HG02798 (cell line): Measurements from ENCODE around the gene DIRAS1.

Source experiments
- ATAC-seq: cut with Tn5 transposase; IDR thresholded peaks from one replicate; pipeline ENCODE4 v1.9.1; 2021; ENCODE audit warnings: mild to moderate bottlenecking; ENCODE audit not compliant: unreplicated experiment, poor library complexity

Gene DIRAS1

DNA sequence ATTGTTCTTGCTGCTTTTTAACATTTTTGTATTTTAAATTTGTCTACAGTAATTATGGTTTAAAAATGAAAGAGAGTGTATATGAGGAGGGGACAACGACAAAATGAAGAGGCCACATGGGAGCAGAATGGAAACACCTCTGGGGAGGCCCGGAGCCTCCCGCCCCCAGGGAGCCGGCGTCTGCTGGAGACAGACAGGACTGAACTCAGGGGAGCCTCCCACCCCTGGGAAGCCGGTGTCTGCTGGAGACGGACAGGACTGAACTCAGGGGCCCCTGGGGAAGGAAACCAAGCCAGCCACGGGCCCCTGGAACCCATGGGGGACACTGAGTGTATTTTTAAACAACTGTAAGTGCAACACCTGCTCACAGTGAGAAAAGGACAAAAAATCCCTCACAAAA is 35.3 kb upstream of the DIRAS1 start:
- ATAC-seq, result no peak

GRCh38 chr19:2755811-2756210 is 34.6 kb upstream of the DIRAS1 start:
- no peak for ATAC-seq

- no peak for ATAC-seq
Observed at GRCh38 chr19:2755448-2755705, 34.2 kb upstream of the DIRAS1 start.

GRCh38 chr19:2754659-2755447 is 33.7 kb upstream of the DIRAS1 start:
- ATAC-seq, result no peak

DNA sequence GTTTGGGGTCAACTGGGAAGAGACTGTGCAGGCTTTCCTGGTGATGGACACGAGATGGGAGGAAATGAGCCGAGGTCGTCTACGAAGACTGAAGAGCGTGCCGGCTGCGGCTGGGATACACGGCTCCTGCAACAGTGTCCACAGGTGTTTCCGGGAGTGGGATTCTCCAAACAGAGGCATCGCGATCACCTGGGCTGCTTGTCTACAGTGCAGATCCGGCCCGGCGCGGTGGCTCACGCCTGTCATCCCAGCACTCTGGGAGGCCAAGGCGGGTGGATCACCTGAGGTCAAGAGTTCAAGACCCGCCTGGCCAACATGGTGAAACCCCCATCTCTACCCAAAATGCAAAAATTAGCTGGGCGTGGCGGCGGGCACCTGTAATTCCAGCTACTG is 30.3 kb upstream of the DIRAS1 start:
- no peak for ATAC-seq

DNA sequence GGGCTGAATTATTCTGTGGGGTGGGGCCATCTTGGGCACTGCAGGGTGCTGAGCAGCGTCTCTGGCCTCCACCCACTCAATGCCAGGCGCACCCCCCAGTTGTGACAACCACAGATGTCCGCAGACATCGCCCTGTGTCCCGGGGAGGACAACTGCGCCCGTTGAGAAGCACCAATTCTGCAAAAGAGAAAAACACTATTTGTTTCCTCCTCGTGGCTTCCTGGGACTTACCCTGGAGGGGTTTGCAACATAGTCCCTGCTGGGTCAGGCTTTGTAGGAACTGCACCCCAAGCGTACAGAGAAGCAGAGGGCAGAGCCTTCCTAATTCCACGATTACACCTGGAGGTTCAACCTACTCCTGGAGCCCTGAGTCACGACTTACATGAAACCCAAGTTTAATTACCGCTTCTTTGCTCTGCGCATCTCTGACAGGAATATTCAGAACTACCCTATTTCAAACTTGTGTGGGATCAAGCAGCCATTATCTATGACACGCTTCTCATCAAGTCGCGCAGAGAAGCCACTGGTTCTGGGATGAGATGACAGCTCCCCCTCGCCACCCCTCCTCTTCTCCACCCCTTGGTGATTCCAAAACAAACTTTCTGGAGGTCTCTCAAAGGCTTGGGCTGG is 29.8 kb upstream of the DIRAS1 start:
- no peak for ATAC-seq

- ATAC-seq, result peak; percentile 41
Observed at GRCh38 chr19:2747349-2747748, 26.2 kb upstream of the DIRAS1 start.

- no peak for ATAC-seq
Observed at GRCh38 chr19:2744113-2744512, 22.9 kb upstream of the DIRAS1 start.

GRCh38 chr19:2743099-2743498 is 21.9 kb upstream of the DIRAS1 start:
- ATAC-seq, result no peak

GRCh38 chr19:2740314-2740656 is 19.1 kb upstream of the DIRAS1 start:
- ATAC-seq, result no peak

- peak; percentile 97 for ATAC-seq
Observed at GRCh38 chr19:2739602-2740313, 18.6 kb upstream of the DIRAS1 start, which contains the start of gene SLC39A3. SLC39A3 (minus strand) TSS chr19:2740017; CDS start chr19:2737257, 2,760 bp downstream.

DNA sequence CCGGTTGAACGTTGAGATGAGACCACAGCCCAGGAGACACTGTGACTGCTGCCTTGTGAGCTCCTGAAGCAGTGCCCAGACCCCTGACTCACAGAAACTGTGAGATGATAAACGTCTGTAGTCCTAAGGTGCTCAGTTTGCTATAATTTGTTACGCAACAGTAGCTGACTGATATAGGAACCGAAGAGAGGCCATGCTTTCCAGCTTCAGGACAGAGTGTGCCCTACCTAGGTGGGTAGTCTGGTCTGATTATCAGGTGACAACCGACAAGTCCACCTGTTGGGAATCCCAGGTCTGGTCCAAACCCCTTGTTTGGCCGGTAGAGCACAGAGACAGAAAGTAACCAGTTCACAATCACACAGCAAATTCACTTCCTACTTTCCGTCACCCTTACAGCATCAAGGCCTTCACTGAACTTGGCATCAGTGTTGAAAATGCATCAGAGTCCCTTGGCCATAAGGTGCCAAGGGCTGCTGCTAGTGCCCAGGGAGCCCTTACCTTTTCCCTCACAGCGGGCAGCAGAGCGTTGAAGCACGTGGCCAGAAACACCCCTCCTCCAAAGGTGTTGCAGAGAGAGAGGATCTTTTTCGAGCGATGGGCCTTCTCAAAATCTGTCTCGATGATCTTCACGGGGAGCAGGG is 15.5 kb upstream of the DIRAS1 start:
- no peak for ATAC-seq

- ATAC-seq, result no peak
Observed at GRCh38 chr19:2735374-2735773, 14.2 kb upstream of the DIRAS1 start.

GRCh38 chr19:2734589-2735288 is 13.6 kb upstream of the DIRAS1 start:
- ATAC-seq, result no peak

- no peak for ATAC-seq
Observed at GRCh38 chr19:2733930-2734588, 12.9 kb upstream of the DIRAS1 start.

GRCh38 chr19:2732883-2733282 is 11.7 kb upstream of the DIRAS1 start:
- no peak for ATAC-seq

DNA sequence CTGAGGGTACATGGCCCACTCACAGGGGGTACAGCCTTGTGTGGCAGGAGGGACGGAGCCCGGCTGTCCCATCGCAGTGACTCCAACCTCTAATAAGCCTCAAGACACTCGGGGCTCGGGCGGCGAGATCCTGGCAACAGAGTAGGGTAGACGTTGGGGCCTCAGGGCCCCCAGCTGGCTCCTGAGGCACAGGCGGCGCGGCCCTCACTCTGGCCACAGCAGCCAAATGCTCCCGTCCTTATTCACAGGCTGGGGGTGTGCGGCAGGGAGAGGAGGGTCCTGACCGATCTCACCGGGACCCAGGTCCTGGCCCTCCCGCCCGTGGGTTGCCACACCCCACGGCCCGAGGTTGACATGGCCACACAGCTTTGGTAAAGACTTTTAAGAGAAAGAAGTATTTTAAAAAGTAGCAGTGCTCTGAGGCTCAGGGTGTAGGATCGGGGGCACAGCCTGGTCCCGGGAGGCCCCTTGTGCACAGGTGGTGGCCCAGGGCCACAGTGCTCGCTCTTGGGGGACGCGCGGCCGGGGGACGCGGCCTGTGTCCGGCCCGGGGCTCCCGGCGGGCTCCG is 11.1 kb upstream of the DIRAS1 start:
- no peak for ATAC-seq

DNA sequence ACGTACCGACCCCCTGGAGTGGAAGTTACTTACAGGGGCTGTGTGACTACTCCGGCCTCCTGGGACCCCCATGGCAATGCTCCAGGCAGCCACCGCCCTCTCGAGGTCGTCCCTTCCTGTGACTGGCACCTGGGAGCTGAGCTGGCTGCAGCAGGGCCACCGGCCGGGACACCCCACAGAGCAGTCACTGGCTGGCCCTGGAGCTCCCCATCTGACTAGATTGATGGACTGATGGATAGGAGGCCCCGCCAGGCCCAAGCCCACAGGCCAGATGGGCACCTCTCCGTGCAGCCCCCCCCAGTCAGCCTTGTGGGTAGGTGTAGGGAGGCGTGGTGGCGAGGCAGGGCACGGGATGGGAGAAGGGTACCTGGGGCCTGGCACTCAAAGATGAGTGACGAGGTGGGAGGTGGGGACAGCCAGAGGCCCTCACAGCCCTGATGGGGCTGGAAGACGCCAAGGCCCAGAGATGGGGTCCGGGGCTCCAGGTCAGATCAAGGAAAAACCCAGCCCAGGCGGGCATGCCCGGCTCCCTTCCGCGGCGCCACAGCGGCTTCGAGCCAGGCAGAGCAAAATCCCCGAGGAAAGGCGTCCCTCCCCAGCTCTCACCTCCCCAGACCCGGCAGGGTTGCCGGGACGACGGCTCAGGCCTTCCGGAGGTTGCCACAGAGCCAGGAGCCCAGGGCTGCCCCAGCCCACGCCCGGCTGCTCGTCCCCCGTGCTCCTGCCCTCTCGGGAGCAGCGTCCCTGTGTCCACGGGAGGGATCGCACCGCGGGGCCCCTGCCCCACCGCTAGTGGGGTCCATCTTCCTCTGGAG is 10.2 kb upstream of the DIRAS1 start:
- no peak for ATAC-seq
